Measurements from ENCODE around the gene TTC9.
A peak's percentile ranks its signal among the peaks of the same experiment; 100 is the strongest.

The TTC9 gene

DNA sequence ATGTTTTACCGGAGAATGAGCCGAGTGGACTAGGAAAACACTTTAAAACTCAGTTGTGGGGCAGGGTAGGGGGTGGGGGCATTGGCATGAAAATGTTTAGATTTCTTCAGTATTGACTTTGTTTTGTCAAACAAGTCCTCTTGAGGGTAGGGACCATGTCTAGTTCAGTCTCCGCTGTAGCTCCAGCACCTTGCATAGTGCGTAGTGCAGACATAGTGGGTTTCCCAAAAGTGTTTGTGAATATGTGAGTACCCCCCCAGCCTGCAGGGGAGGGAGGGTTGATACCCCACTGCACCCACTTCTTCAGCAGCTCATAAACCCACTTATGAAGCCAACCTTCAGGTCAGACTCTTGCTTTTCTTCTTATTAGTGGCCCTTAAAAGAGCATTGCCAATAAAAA lies 71.4 kb downstream of the TTC9 start:
- H3K36me3 Mint-ChIP-seq = no peaks in the 10 kb centered on the region
- DNase-seq (ENCODE audit: low spot score in 2 of 2) (no peak), ATAC-seq (no peak)
- H3K4me1 Mint-ChIP-seq = no peaks in the 10 kb centered on the region
- no peak overlapping the region for H3K27ac Mint-ChIP-seq
- H3K4me3 Mint-ChIP-seq = no peak overlapping the region
- no peaks in the 10 kb centered on the region for H3K9me3 Mint-ChIP-seq

DNA sequence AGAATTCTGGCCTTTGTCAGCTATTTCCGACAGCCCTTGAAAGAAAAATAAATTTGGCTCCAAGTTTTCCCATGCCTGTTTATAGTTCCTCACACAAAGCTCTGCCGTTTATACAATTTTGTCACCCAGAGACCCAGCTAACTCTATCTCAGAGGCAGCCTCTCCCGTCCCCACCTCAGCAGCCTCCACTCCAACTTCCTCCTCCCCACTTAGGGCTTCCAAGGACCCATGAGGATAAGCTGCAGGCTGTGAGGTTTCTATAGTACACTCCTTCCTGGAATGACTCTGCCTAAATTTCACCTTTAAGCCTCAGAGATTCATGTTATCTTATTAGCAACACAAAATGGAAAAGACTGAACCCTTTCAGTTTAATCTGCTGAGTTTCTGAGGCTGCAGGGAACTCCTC lies 71.8 kb downstream of the TTC9 start:
- H3K36me3 Mint-ChIP-seq = no peaks in the 10 kb centered on the region
- DNase-seq (ENCODE audit: low spot score in 2 of 2) (no peak), ATAC-seq (no peak)
- H3K9me3 Mint-ChIP-seq = no peaks in the 10 kb centered on the region
- no peak overlapping the region for H3K27ac Mint-ChIP-seq
- no peaks in the 10 kb centered on the region for H3K4me1 Mint-ChIP-seq
- H3K4me3 Mint-ChIP-seq = no peak overlapping the region

DNA sequence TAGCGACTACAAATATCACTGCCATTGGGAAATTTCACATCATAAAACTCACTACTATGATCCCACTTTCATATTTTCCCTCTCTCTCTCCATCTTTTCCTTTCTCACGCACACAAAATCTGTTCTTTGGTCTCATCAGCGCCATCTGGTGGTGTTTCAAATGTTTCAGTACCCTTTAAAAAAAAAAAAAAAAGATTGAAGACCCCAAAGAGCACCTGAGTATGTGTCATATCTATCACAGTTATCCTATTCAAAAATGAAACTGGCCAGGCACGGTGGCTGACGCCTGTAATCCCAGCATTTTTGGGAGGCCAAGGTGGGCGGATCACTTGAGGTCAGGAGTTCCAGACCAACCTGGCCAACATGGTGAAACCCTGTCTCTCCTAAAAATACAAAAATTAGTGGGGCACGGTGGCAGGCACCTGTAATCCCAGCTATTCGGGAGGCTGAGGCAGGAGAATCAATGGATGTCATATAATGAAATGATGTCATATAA lies 72.4 kb downstream of the TTC9 start:
- Mint-ChIP-seq H3K9me3 (no peaks in the 10 kb centered on the region), H3K27ac (no peak overlapping the region), H3K36me3 (no peaks in the 10 kb centered on the region), H3K4me3 (no peak overlapping the region), H3K4me1 (no peaks in the 10 kb centered on the region)
- ATAC-seq (peak; percentile 36), DNase-seq (ENCODE audit: low spot score in 2 of 2) (peak; percentile 34 to 62)

DNA sequence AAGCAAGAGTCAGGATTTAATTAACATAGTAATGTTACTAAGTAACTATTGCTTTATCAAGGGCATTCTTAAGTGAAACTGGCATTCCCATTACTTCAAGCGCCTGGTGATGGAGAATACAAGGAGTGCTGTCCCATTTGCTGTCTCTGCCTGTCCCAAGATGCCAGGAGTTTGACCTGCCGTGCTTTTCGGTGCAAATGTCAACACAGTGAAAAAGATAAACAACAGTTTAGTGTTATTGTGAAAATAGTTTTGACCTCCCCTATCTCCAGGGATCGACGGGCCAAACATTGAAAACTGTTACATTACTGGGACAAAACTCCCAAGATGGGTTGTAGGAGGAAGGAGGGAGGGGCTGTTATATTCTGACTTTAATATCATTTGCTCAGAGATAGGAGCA lies 74.8 kb downstream of the TTC9 start:
- DNase-seq (ENCODE audit: low spot score in 2 of 2) (no peak), ATAC-seq (no peak)
- Mint-ChIP-seq H3K4me1 (no peaks in the 10 kb centered on the region), H3K4me3 (no peak overlapping the region), H3K36me3 (no peaks in the 10 kb centered on the region), H3K9me3 (no peaks in the 10 kb centered on the region), H3K27ac (no peak overlapping the region)

DNA sequence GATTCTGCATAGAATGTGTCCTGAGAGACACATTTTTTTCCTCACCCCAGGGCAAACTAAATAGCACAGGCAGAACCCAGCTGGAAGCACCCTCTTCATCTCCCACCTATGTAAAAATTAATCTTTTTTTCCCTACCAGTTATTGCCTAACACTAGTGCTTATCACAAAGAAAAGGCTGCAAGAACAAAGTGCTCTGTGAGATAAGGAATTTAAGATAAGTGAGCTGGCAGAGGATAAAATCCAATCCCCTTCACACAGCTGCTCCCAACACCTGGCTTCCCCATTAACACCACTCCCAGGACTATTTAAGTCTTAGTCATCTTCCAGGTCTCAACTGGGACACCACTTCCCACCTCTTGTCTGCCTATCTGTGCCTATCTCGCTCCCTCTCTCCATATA lies 75.2 kb downstream of the TTC9 start:
- H3K4me3 Mint-ChIP-seq = no peak overlapping the region
- DNase-seq (ENCODE audit: low spot score in 2 of 2) (no peak), ATAC-seq (no peak)
- H3K36me3 Mint-ChIP-seq = no peaks in the 10 kb centered on the region
- H3K4me1 Mint-ChIP-seq = no peaks in the 10 kb centered on the region
- no peaks in the 10 kb centered on the region for H3K9me3 Mint-ChIP-seq
- H3K27ac Mint-ChIP-seq = no peak overlapping the region

DNA sequence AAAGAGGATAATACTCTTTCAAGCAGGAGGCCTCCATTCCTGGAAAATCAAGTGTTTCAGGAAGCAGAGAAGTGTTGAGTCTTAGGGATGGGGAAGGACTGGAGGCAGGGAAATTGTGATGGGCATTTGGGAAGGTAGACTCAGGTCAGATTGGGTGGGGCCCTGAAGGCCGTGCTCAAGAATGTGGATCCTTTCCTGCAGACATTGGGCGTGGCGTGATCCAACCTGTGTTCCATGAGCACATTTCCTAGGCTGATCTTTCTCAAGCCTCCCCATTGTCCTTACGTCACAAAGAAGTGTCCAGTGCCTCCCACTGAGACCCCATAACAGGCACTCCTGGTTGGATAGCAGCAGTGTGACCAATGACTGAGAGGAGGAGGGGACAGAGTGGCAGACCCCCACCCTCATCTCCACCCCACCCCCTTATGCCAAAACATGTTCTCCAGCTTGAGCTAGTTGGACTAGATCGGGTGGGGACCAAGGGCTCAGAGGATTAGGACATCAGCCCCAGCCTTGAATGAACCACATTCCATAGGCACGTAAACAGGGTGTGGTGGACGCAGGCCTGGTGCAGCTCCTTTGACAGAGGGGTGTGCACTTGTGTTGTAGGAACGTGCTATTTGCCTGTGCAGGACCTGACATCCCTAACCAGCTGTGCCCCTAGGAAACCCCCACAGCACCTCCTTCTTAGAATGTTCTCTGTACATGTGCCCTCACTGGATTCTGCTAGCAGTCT lies 76.8 kb downstream of the TTC9 start:
- Mint-ChIP-seq H3K4me3 (no peak overlapping the region), H3K9me3 (no peaks in the 10 kb centered on the region), H3K36me3 (no peaks in the 10 kb centered on the region), H3K27ac (no peak overlapping the region), H3K4me1 (no peaks in the 10 kb centered on the region)
- ATAC-seq = no peak
- no peak for DNase-seq (ENCODE audit: low spot score in 2 of 2)

DNA sequence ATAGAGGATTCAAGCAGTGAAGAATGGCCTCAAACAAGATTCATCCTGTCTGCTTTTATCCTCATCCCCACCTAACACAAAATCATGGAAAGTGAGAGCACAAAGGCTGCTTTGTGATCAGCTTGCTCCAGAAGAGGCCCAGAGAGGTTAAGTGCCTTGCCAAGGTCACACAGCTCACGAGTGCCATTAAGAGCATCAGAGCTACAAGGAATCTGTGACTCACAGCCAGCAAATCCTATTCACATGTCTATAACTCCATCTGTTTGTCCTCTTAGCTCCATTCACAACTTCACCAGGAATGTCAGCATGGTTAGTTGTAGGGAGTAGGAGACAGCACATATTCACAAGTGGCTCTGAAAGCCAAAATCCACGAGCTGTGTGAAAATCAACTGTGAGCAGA lies 79.8 kb downstream of the TTC9 start:
- Mint-ChIP-seq H3K36me3 (no peaks in the 10 kb centered on the region), H3K9me3 (no peaks in the 10 kb centered on the region), H3K4me1 (no peaks in the 10 kb centered on the region), H3K27ac (no peak overlapping the region), H3K4me3 (no peak overlapping the region)
- DNase-seq (ENCODE audit: low spot score in 2 of 2) (no peak), ATAC-seq (no peak)

DNA sequence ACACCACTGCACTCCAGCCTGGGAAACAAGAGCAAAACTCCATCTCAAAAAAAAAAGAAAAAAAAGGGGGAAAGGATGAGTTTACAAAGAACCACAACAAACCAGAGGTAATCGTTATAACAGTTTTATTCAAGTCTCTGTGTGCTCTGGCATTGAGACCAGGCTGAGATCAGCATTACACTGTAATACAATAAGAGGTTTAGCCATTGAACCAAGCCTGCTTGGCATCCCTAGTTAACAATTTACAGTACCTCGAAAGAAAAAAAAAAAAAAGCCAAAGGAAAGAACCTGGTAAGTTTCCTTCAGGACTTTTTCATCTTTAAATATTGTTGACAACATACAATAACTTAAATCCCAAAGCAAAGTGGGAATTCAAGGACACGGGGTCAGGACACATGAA lies 80.7 kb downstream of the TTC9 start:
- Mint-ChIP-seq H3K36me3 (no peaks in the 10 kb centered on the region), H3K27ac (peak overlapping the region; percentile 40), H3K9me3 (no peaks in the 10 kb centered on the region), H3K4me1 (no peaks in the 10 kb centered on the region), H3K4me3 (no peak overlapping the region)
- ATAC-seq (no peak), DNase-seq (ENCODE audit: low spot score in 2 of 2) (no peak)

DNA sequence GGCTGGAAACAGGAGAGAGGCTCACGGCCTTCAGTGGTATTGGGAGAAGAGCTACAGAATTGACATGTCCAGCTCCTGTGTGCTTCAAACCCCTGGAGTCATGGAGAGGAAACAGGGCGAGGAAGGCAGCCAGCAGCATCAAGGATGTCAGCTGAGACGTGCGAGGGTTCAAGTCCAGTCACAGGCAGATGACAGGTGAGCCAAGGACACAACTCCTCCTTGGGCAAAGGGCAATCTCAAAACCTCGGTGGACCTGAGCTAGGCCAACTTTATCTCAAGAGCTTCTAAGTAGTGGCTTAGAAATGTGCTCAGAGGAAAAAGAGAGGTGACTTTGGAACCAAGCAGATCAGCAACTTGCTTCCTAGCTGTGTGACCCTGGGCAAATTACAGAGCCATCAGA lies 81.6 kb downstream of the TTC9 start:
- Mint-ChIP-seq H3K4me1 (no peaks in the 10 kb centered on the region), H3K27ac (no peak overlapping the region), H3K9me3 (no peaks in the 10 kb centered on the region), H3K36me3 (no peaks in the 10 kb centered on the region), H3K4me3 (no peak overlapping the region)
- ATAC-seq (no peak), DNase-seq (ENCODE audit: low spot score in 2 of 2) (no peak)

DNA sequence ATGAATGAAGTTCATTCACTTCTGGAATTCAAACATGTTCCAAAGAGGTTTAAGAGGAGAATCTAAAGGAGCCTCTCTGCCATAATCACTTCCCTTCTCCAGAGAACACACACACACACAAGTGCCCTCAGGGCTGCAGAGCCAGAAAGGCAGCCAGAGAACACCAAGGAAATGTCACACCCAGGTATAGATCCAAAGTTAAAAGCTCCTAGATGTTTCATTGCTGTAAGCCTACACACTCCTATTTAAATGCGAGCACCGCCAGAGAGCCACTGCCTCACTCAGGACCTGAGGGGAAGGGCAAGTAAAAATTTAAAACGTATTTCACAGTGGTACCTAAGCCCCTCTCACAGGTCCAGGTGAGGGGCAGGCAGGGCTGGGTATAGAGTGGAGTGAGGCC lies 82.4 kb downstream of the TTC9 start:
- no peak overlapping the region for H3K4me3 Mint-ChIP-seq
- no peak overlapping the region for H3K27ac Mint-ChIP-seq
- H3K4me1 Mint-ChIP-seq = no peaks in the 10 kb centered on the region

DNA sequence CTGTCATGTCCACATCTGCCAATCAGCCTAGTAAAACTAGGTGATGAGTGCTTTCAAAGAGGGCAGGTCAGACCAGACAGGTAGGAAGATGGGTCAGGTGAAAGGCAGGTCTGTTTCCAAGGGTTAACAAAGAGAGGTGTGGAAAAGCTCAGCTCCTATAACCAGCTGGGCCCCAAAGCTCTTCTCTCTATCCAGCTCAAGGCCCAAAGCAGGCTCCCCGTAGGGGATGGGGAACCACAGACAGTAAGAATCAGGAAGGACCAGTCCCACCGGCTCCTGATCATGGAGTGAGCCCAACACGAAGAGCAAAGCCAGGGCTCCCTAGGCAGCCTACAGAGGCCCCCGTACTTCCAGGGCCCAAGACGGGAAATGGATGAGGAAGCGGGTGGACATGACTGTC lies 83.2 kb downstream of the TTC9 start:
- ATAC-seq = no peak
- Mint-ChIP-seq H3K36me3 (no peaks in the 10 kb centered on the region), H3K4me3 (no peak overlapping the region), H3K4me1 (no peaks in the 10 kb centered on the region), H3K27ac (no peak overlapping the region), H3K9me3 (no peaks in the 10 kb centered on the region)
- DNase-seq (ENCODE audit: low spot score in 2 of 2) = no peak

More for the DNA sequence above, 82.4 kb downstream of the TTC9 start:
- DNase-seq (ENCODE audit: low spot score in 2 of 2) (no peak), ATAC-seq (no peak)
- Mint-ChIP-seq H3K9me3 (no peaks in the 10 kb centered on the region), H3K36me3 (no peaks in the 10 kb centered on the region)
